Panc1 (cell line): ENCODE data around the gene XG. TPM values are rescaled to one million over a fixed set of nuclear protein-coding genes. Genes with fewer than 3 reads are reported as not detected.

Experiments used
- ATAC-seq: fragments of 200-7000 bp; cut with Tn5 transposase; 2 replicates; pipeline ENCODE4 v1.9.1; 2020; ENCODE audit warnings: mild to moderate bottlenecking, moderate library complexity
- BruUV-seq: library from RNA; stranded (reverse); fragments of 400-500 nt; replicated peaks from 2 replicates; lab custom pipeline; 2021; lab: Mats Ljungman, UMichigan
- CTCF ChIA-PET: fragments of 300-600 bp; sonication (Branson Sonifier 250); formaldehyde crosslinking; loops from one replicate; lab custom pipeline; 2022; ENCODE audit warnings: antibody characterized with exemption; lab: Charles Lee
- POLR2A ChIA-PET: fragments of 300-600 bp; sonication (Branson Sonifier 250); formaldehyde crosslinking; loops from one replicate; lab custom pipeline; 2022; ENCODE audit warnings: antibody characterized with exemption; lab: Charles Lee
- DNase-seq: peaks from one replicate; pipeline ENCODE4 v3.0.0-alpha.2; 2010; ENCODE audit warnings: low read depth, low spot score
- H3K27ac ChIP-seq: 2 replicates; pipeline ENCODE4 v1.5.1; 2011; ENCODE audit warnings: mild to moderate bottlenecking, low read length, inconsistent platforms
- H3K27me3 ChIP-seq: fragments of 200-500 bp; sonication (Bioruptor generic); 2 replicates; pipeline ENCODE4 v1.6.0; 2014; ENCODE audit warnings: low read length, inconsistent platforms; ENCODE audit not compliant: control insufficient read depth, insufficient read depth
- H3K36me3 ChIP-seq: fragments of 200-500 bp; sonication (Bioruptor generic); 2 replicates; pipeline ENCODE4 v1.5.1; 2014; ENCODE audit warnings: inconsistent platforms, mild to moderate bottlenecking, low read length, moderate library complexity; ENCODE audit not compliant: control insufficient read depth, insufficient read depth
- H3K4me1 ChIP-seq: 2 replicates; pipeline ENCODE4 v1.5.1; 2011; ENCODE audit warnings: inconsistent platforms, mild to moderate bottlenecking, low read length, moderate library complexity; ENCODE audit not compliant: control insufficient read depth, insufficient read depth
- H3K4me3 ChIP-seq, 2 experiments: 2 replicates each; pipeline ENCODE4 v1.5.1; 2011 to 2012; ENCODE audit warnings: low read depth in 2 of 2, low read length in 2 of 2, mild to moderate bottlenecking in 2 of 2, inconsistent platforms in 1 of 2, moderate library complexity in 1 of 2
- H3K9me3 ChIP-seq: fragments of 200-500 bp; sonication (Bioruptor generic); 2 replicates; pipeline ENCODE4 v1.5.1; 2014; ENCODE audit warnings: low read depth, mild to moderate bottlenecking, inconsistent platforms, low read length, moderate library complexity; ENCODE audit not compliant: control insufficient read depth, insufficient read depth
- CTCF ChIP-seq: fragments of 450-650 bp; IDR thresholded peaks from 2 replicates; pipeline ENCODE4 v1.5.1; 2017; ENCODE audit warnings: mild to moderate bottlenecking
- POLR2AphosphoS5 ChIP-seq: IDR thresholded peaks from 2 replicates; pipeline ENCODE4 v1.6.1; 2012; ENCODE audit warnings: mild to moderate bottlenecking, low read depth, low read length, moderate library complexity
- REST ChIP-seq, 2 experiments: IDR thresholded peaks; 2 replicates each; pipeline ENCODE4 v1.6.1; 2011 to 2012; ENCODE audit warnings: low read depth in 2 of 2, control low read depth in 1 of 2, low read length in 1 of 2, mild to moderate bottlenecking in 1 of 2, moderate library complexity in 1 of 2; ENCODE audit not compliant: insufficient read depth in 1 of 2
- SIN3A ChIP-seq: IDR thresholded peaks from 2 replicates; pipeline ENCODE4 v1.6.1; 2012; ENCODE audit warnings: low read depth, mild to moderate bottlenecking, low read length, moderate library complexity, borderline replicate concordance; ENCODE audit not compliant: insufficient read depth
- TCF7L2 ChIP-seq: IDR thresholded peaks from 2 replicates; pipeline ENCODE4 v1.6.1; 2011; ENCODE audit warnings: mild to moderate bottlenecking, low read depth, low read length, inconsistent platforms
- in situ Hi-C: cut with HindIII; loops from 2 replicates; pipeline ENCODE4 v1.10.0; 2016; ENCODE audit warnings: low sequenced_read_pairs, low pct_unique_long_range_greater_than_20kb
- intact Hi-C: fragments of 100-400 bp; cut with micrococcal nuclease; formaldehyde crosslinking; loops from one replicate; pipeline ENCODE4 v1.10.0; 2022; ENCODE audit not compliant: unreplicated experiment
- total RNA-seq: library from RNA; stranded (reverse); gene quantifications from one replicate; pipeline ENCODE4 v1.2.1, GENCODE V29; 2021; ENCODE audit not compliant: unreplicated experiment

Gene XG
- total RNA-seq, 1 experiment from 2014 or later = not detected

- intact Hi-C loops (no loop called here), in situ Hi-C loops (no loop called here)
- H3K27ac ChIP-seq = no peak overlapping the region
- no TSS peak for BruUV-seq
- no peaks in the 10 kb centered on the region for H3K36me3 ChIP-seq
- ATAC-seq (no peak), DNase-seq (no peak)
- no peaks in the 10 kb centered on the region for H3K9me3 ChIP-seq
- no peaks in the 10 kb centered on the region for H3K27me3 ChIP-seq
- H3K4me3 ChIP-seq = no peak overlapping the region
- no peak for TF ChIP-seq CTCF
- TF ChIP-seq POLR2AphosphoS5 = no peak
- TF ChIP-seq SIN3A = no peak
- no peak for TF ChIP-seq REST (IDR thresholded peaks at IDR 0.05; ENCODE audit: insufficient read depth in 1 of 2, low read depth in 2 of 2, low read length in 1 of 2)
- no peak for TF ChIP-seq TCF7L2
- CTCF ChIA-PET = no interaction called here
- H3K4me1 ChIP-seq = no peaks in the 10 kb centered on the region
- POLR2A ChIA-PET = no interaction called here
Measured at GRCh38 chrX:2862404-2862803, 110.6 kb downstream of the XG start.

- Histone ChIP-seq H3K27me3 (no peaks in the 10 kb centered on the region), H3K4me1 (no peaks in the 10 kb centered on the region), H3K9me3 (no peaks in the 10 kb centered on the region), H3K4me3 (no peak overlapping the region), H3K27ac (no peak overlapping the region), H3K36me3 (no peaks in the 10 kb centered on the region)
- in situ Hi-C loops = no loop called here
- BruUV-seq = no TSS peak
- intact Hi-C loops = no loop called here
- POLR2A ChIA-PET = no interaction called here
- ATAC-seq (no peak), DNase-seq (no peak)
- CTCF ChIA-PET = no interaction called here
- no peak for TF ChIP-seq POLR2AphosphoS5
- TF ChIP-seq TCF7L2 = no peak
Measured at GRCh38 chrX:2863646-2864045, 111.8 kb downstream of the XG start.

Other genes with a start within 250 kb of the XG start
- gene CD99, start 60.7 kb upstream of the XG start, total RNA-seq = 67.6 TPM
- 0.85 TPM for gene GYG2, start 76.9 kb downstream of the XG start, total RNA-seq
- 12.7 TPM for gene ARSD, start 177.3 kb downstream of the XG start, total RNA-seq